Choroid plexus epithelial cell (primary cell): ENCODE results near the gene THSD4.

Experiments
- DNase-seq: peaks from one replicate; pipeline ENCODE4 v3.0.0-alpha.2; 2010; ENCODE audit warnings: low read depth
- H3K4me3 ChIP-seq: 2 replicates; pipeline ENCODE4 v1.5.1; 2011; ENCODE audit warnings: low read depth, mild to moderate bottlenecking, control low read depth, low read length, moderate library complexity
- TF ChIP-seq, protein P1 (sequence below): conservative IDR thresholded peaks from 2 replicates; pipeline ENCODE4 v1.5.1; 2011; ENCODE audit warnings: low read depth, mild to moderate bottlenecking, control low read depth, inconsistent platforms, low read length, moderate library complexity

Gene THSD4

DNA sequence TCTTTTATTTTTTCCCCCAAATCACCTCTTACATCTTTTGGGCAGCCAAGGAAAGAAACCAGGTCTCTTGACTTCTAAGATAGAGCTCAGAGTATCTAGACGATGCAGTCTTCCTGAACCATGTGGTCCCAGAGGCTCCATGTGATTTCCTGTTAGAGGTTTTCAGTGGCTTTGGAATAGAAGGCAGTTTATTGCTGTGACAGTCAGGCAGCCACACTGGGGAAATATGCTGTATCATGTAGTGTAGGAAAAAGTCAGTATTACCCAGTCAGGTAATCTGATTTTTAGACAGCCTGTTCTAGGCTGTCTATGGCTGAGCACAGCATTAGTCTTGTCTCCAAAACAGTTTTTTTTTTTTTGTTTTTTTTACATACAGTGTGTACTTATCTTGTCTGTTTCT is 294.3 kb downstream of the THSD4 start:
- no peak overlapping the region for H3K4me3 ChIP-seq
- DNase-seq = peak; percentile 45
- TF ChIP-seq, protein P1, sequence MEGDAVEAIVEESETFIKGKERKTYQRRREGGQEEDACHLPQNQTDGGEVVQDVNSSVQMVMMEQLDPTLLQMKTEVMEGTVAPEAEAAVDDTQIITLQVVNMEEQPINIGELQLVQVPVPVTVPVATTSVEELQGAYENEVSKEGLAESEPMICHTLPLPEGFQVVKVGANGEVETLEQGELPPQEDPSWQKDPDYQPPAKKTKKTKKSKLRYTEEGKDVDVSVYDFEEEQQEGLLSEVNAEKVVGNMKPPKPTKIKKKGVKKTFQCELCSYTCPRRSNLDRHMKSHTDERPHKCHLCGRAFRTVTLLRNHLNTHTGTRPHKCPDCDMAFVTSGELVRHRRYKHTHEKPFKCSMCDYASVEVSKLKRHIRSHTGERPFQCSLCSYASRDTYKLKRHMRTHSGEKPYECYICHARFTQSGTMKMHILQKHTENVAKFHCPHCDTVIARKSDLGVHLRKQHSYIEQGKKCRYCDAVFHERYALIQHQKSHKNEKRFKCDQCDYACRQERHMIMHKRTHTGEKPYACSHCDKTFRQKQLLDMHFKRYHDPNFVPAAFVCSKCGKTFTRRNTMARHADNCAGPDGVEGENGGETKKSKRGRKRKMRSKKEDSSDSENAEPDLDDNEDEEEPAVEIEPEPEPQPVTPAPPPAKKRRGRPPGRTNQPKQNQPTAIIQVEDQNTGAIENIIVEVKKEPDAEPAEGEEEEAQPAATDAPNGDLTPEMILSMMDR = no peak

DNA sequence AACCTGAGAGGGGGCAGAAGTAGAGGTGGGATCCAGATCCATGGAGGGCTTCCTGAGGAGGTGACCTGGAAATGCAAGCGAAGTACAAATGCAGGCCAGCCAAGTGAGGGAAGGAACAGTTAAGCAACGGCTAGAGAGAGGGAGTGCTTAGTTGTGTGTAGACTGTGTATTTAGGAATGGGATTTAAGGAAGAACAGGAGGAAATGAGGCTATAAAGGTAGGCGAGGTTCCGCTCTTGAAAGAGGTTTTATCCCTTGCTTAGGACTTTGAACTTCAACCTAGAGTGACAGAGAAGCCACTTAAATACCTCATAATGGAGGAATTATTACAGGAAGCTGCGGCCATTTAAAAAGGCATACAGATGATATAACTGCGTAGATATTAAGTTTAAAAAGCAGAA is 295.1 kb downstream of the THSD4 start:
- no peak overlapping the region for H3K4me3 ChIP-seq
- no peak for DNase-seq
- TF ChIP-seq, protein P1 = no peak

DNA sequence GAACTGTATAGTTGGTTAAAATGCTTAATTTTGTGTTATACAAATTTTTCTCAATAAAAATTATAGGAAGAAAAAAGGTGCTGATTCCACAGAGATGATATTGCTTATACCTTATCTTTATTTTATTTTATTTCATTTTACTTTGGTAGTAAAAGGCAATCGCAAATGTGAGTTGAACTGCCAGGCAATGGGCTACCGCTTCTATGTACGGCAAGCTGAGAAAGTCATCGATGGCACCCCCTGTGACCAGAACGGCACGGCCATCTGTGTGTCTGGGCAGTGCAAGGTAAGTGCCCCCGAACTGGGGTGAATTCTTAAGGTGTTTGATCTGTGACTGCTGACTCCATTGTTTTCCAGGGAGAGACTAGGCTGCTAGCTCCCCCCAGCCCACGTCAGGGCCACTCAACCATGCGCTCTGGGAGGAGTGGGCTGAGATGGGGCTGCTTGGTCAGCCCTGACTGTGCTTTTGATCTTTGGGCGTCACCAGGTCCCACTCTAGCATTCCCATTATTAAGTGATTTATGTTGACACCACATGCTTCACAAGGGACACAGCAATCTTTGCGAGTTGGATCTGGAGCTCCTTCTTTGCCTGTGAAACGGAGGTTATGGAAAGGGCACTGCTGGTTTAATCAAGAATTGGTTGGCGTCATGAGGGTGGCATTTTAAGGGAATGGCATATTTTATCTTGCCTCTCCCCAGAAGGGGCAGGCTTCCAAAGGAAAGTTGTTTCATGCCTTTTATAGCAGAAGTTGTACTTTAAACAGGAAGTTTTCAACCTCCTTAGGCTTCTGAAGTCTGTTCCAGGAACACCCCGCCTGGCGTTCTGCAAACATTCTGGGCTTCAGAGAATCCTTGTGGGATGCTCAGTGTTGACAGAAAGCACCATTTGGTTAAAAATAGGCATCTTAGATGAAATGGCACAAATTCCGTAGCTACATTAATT is 296.5 kb downstream of the THSD4 start:
- H3K4me3 ChIP-seq = no peak overlapping the region
- TF ChIP-seq, protein P1 = no peak
- no peak for DNase-seq

DNA sequence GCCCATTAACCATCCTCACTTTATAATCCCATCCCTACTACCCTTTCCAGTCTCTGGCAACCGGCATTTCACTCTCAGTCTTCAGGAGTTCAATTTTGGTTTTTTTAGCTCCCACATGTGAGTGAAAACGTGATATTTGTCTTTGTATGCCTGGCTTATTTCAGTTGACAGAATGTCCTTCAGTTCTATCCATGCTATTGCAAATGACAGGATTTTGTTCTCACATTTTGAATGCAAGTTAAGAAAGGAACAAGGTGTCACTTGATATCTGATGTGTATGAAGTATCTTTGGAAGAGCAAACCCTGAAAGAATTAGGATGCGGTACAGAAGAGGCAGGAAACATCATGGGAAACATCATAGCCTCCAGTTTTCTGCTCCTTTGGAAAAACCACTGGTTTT is 298.1 kb downstream of the THSD4 start:
- no peak for DNase-seq
- TF ChIP-seq, protein P1 = no peak
- no peak overlapping the region for H3K4me3 ChIP-seq

DNA sequence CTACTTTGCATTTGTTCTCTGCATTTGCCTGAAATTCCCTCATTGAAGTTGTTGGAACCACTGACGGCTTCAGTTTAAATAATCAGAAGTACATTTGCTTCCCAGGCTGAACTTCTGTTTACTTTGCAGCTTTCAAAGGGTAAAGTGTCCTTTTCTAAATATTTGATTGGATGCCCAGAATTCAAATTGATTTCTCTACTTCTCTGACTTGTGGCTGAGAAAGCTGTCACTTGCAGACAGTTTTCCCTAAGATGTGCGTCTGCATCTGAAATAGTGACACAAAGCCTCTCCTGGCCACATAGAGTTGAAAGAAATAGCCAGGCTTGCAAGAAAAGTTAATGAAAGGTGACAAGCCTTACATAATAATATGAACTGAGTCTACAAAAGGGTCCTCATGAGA is 299.6 kb downstream of the THSD4 start:
- H3K4me3 ChIP-seq = no peak overlapping the region
- TF ChIP-seq, protein P1 = no peak
- no peak for DNase-seq

DNA sequence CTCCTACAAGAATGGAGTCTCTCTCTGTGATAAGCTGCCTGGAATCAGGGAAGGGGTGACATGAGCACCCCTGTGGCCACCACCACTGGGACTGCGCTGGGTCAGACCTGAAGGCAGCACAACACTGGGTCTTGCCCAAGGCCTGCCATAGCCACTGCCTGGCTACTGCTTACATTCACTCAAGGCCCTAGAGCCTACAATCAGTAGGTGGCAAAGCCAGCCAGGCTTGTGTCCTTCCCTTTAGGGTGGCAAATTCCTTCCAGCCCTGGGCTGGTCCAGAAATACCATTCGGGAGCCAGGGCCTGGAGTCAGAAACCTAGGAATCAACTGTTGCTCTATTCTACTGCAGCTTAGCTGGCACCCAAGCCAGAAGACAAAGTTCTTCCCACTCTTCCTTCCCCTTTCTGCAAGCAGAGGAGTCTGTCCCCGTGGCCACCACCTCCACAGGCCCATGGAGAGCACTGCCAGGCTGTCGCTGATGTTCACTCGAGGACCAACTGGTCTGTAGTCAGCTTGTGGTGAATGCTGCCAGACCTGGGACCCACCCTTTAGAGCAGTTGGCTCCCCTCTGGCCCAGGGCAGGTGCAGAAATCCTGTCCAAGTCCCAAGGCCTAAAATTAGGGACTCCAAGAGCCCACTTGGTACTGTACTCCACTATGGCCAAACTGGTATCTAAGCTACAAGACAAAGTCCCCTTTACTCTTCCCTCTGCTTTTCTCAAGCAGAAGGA is 307.4 kb downstream of the THSD4 start:
- H3K4me3 ChIP-seq = no peak overlapping the region
- TF ChIP-seq, protein P1 = no peak
- DNase-seq = no peak
